CD14-positive monocyte (primary cell): Measurements from ENCODE around the gene CDKN1C. TPM values are rescaled to one million over a fixed set of nuclear protein-coding genes. Genes with fewer than 3 reads are reported as not detected.

Source experiments
- DNase-seq, 3 donors: peaks; one replicate each; pipeline ENCODE4 v3.0.0-alpha.2; 2011 to 2022
- H2AFZ ChIP-seq: 2 replicates; pipeline ENCODE4 v1.6.0; 2012; ENCODE audit warnings: mild to moderate bottlenecking, low read depth, low read length, inconsistent platforms; ENCODE audit not compliant: insufficient read depth, poor library complexity, severe bottlenecking
- H3K27ac ChIP-seq, 2 donors: 1 replicate in 1 of 2; 2 replicates in 1 of 2; pipeline ENCODE4 v1.5.1; 2012 to 2013; ENCODE audit warnings: low read length in 2 of 2, control low read depth in 1 of 2, inconsistent platforms in 1 of 2, low read depth in 1 of 2, mild to moderate bottlenecking in 1 of 2
- H3K27me3 ChIP-seq, 2 donors: one replicate each; pipeline versions ENCODE4 v1.6.0 to v1.6.1; 2011 to 2013; ENCODE audit warnings: low read length in 2 of 2; ENCODE audit not compliant: control insufficient read depth in 2 of 2, insufficient read depth in 2 of 2
- H3K36me3 ChIP-seq, 2 donors: replicated peaks in 1 of 2; 1 replicate in 1 of 2; 2 replicates in 1 of 2; pipeline versions ENCODE4 v1.5.1 to v1.6.1; 2012 to 2013; ENCODE audit warnings: low read length in 2 of 2, control low read depth in 1 of 2, inconsistent platforms in 1 of 2, mild to moderate bottlenecking in 1 of 2; ENCODE audit not compliant: insufficient read depth in 2 of 2, control insufficient read depth in 1 of 2
- H3K4me1 ChIP-seq, 2 donors: 1 replicate in 1 of 2; 2 replicates in 1 of 2; pipeline versions ENCODE4 v1.5.1 to v1.6.1; 2012 to 2013; ENCODE audit warnings: low read length in 2 of 2, control low read depth in 1 of 2, inconsistent platforms in 1 of 2, mild to moderate bottlenecking in 1 of 2, moderate library complexity in 1 of 2; ENCODE audit not compliant: insufficient read depth in 2 of 2, control insufficient read depth in 1 of 2
- H3K4me2 ChIP-seq: replicated peaks from 2 replicates; pipeline ENCODE3; 2012; ENCODE audit warnings: low read length, moderate library complexity, mild to moderate bottlenecking; ENCODE audit not compliant: poor library complexity, severe bottlenecking; ENCODE audit errors: extremely low read depth
- H3K4me3 ChIP-seq, 3 experiments: fragments of 200-600 bp in 1 of 3; sonication (generic) in 1 of 3; replicated peaks in 1 of 3; 1 replicate in 2 of 3; 2 replicates in 1 of 3; pipeline ENCODE4 v1.5.1; 2011 to 2013; ENCODE audit warnings: low read length in 3 of 3, mild to moderate bottlenecking in 3 of 3, control low read depth in 2 of 3, low read depth in 2 of 3, inconsistent platforms in 1 of 3, moderate library complexity in 1 of 3
- H3K79me2 ChIP-seq: 2 replicates; pipeline ENCODE4 v1.6.0; 2012; ENCODE audit warnings: mild to moderate bottlenecking, control low read depth, inconsistent platforms, low read length, moderate library complexity; ENCODE audit not compliant: insufficient read depth
- H3K9ac ChIP-seq: 2 replicates; pipeline ENCODE4 v1.6.0; 2017; ENCODE audit warnings: low read length, mild to moderate bottlenecking; ENCODE audit not compliant: insufficient read depth, poor library complexity, severe bottlenecking
- H3K9me3 ChIP-seq, 2 donors: replicated peaks in 1 of 2; 1 replicate in 1 of 2; 2 replicates in 1 of 2; pipeline versions ENCODE4 v1.5.1 to v1.6.1; 2012 to 2013; ENCODE audit warnings: low read length in 2 of 2, control low read depth in 1 of 2; ENCODE audit not compliant: control insufficient read depth in 1 of 2, insufficient read depth in 1 of 2
- H4K20me1 ChIP-seq: 2 replicates; pipeline ENCODE4 v1.6.0; 2012; ENCODE audit warnings: mild to moderate bottlenecking, low read length, control low read depth, moderate library complexity; ENCODE audit not compliant: insufficient read depth
- H3K27ac Mint-ChIP-seq, 7 donors: one replicate each; pipeline ENCODE4 v1.8.0; 2020; ENCODE audit warnings: mild to moderate bottlenecking in 7 of 7, mixed read lengths in 7 of 7, moderate library complexity in 6 of 7, inconsistent platforms in 2 of 7
- H3K27me3 Mint-ChIP-seq, 3 donors: one replicate each; pipeline ENCODE4 v1.8.0; 2021 to 2022; ENCODE audit warnings: low read depth in 3 of 3, mild to moderate bottlenecking in 3 of 3, mixed read lengths in 3 of 3, moderate library complexity in 3 of 3, inconsistent platforms in 1 of 3
- H3K36me3 Mint-ChIP-seq, 2 donors: one replicate each; pipeline ENCODE4 v1.8.0; 2020; ENCODE audit warnings: mixed read lengths in 2 of 2, inconsistent platforms in 1 of 2, mild to moderate bottlenecking in 1 of 2
- H3K4me1 Mint-ChIP-seq: one replicate; pipeline ENCODE4 v1.8.0; 2020; ENCODE audit warnings: mild to moderate bottlenecking, mixed read lengths
- H3K4me3 Mint-ChIP-seq, 2 donors: one replicate each; pipeline ENCODE4 v1.8.0; 2020; ENCODE audit warnings: mild to moderate bottlenecking in 2 of 2, mixed read lengths in 2 of 2, moderate library complexity in 1 of 2
- H3K9me3 Mint-ChIP-seq, 7 donors: one replicate each; pipeline ENCODE4 v1.8.0; 2020 to 2022; ENCODE audit warnings: mixed read lengths in 7 of 7, mild to moderate bottlenecking in 6 of 7, moderate library complexity in 6 of 7, inconsistent platforms in 2 of 7
- CTCF ChIP-seq: fragments of 200-600 bp; IDR thresholded peaks from one replicate; pipeline ENCODE4 v1.8.0; 2022; ENCODE audit warnings: antibody characterized with exemption, mild to moderate bottlenecking
- WGBS: methylation state at CpG from one replicate; pipeline ENCODE4 v1.1.5; 2013; ENCODE audit warnings: missing lambda C conversion rate; ENCODE audit not compliant: insufficient coverage; 5-methylcytosine and 5-hydroxymethylcytosine counted together
- intact Hi-C, 2 donors: fragments of 100-400 bp; cut with micrococcal nuclease; formaldehyde crosslinking; loops; one replicate each; pipeline versions ENCODE4 v1.15.0 to v1.15.1; 2023
- polyA plus RNA-seq, 3 donors: library from polyadenylated mRNA; depleted of rRNA in 1 of 3; unstranded in 2 of 3; stranded (reverse) in 1 of 3; fragments of 300-500 nt in 2 of 3; fragments of >200 nt in 1 of 3; fragmentation: Illumina TruSeq in 2 of 3; gene quantifications; 1 replicate in 2 of 3; 2 replicates in 1 of 3; pipeline ENCODE4 v1.2.3, GENCODE V29; 2012 to 2021

CDKN1C gene
- polyA plus RNA-seq, 3 donors = 3.2 to 36.4 (median 4.7) TPM

GRCh38 chr11:2874963-2875362 lies 10.6 kb downstream of the CDKN1C start:
- H3K27me3 ChIP-seq = peaks cover 14 to 22% of the 10 kb centered on the region in 2 donors
- peaks cover 32 to 41% (median 39%) of the 10 kb centered on the region in 3 donors for H3K27me3 Mint-ChIP-seq
- no peak overlapping the region for H3K4me3 Mint-ChIP-seq
- WGBS = 91% methylated on average over 8 of the region's 10 CpGs
- H3K27ac ChIP-seq = no peak overlapping the region
- no peak overlapping the region for H3K4me3 ChIP-seq
- H3K79me2 ChIP-seq = no peaks in the 10 kb centered on the region
- intact Hi-C loops = no loop called here
- no peaks in the 10 kb centered on the region for H4K20me1 ChIP-seq
- peaks cover 5 to 31% (median 22%) of the 10 kb centered on the region in 7 donors for H3K9me3 Mint-ChIP-seq
- no peak for DNase-seq
- H3K4me1 ChIP-seq = no peaks in the 10 kb centered on the region
- H3K4me1 Mint-ChIP-seq = peaks cover 4% of the 10 kb centered on the region
- H3K27ac Mint-ChIP-seq = no peak overlapping the region
- TF ChIP-seq CTCF = no peak
- no peak overlapping the region for H3K9ac ChIP-seq
- no peak overlapping the region for H2AFZ ChIP-seq
- H3K36me3 Mint-ChIP-seq = no peaks in the 10 kb centered on the region
- H3K36me3 ChIP-seq = no peaks in the 10 kb centered on the region
- H3K9me3 ChIP-seq = peaks cover 0 to 21% of the 10 kb centered on the region in 2 donors
- H3K4me2 ChIP-seq = no peak overlapping the region

GRCh38 chr11:2870969-2871680 lies 14.4 kb downstream of the CDKN1C start:
- Mint-ChIP-seq H3K4me1 (peaks cover 16% of the 10 kb centered on the region), H3K4me3 (peak overlapping the region in 1 of 2 donors; percentile 67), H3K27me3 (peaks cover 54 to 69% (median 59%) of the 10 kb centered on the region in 3 donors), H3K9me3 (peaks cover 2 to 23% (median 18%) of the 10 kb centered on the region in 7 donors), H3K27ac (peak overlapping the region in 1 of 7 donors; percentile 22), H3K36me3 (peaks cover 2 to 8% of the 10 kb centered on the region in 2 donors)
- no peak for DNase-seq
- H3K79me2 ChIP-seq = no peaks in the 10 kb centered on the region
- no peak overlapping the region for H3K27ac ChIP-seq
- H3K36me3 ChIP-seq = no peaks in the 10 kb centered on the region
- H3K9me3 ChIP-seq = peaks cover 5 to 7% of the 10 kb centered on the region in 2 donors
- H3K4me3 ChIP-seq = no peak overlapping the region
- H3K9ac ChIP-seq = no peak overlapping the region
- H3K4me1 ChIP-seq = peaks cover 5 to 13% of the 10 kb centered on the region in 2 donors
- WGBS = 83% methylated on average over 7 of the region's 22 CpGs
- intact Hi-C loops = no loop called here
- peaks cover 27 to 52% of the 10 kb centered on the region in 2 donors for H3K27me3 ChIP-seq
- H4K20me1 ChIP-seq = no peaks in the 10 kb centered on the region
- no peak for TF ChIP-seq CTCF
- H2AFZ ChIP-seq = no peak overlapping the region
- no peak overlapping the region for H3K4me2 ChIP-seq
